ENCODE measurements around the gene PLXNA4. TPM values are rescaled to one million over a fixed set of nuclear protein-coding genes. Genes with fewer than 3 reads are reported as not detected.

The PLXNA4 gene
- total RNA-seq, 1 donor from 2014 or later = 2.1 TPM

DNA sequence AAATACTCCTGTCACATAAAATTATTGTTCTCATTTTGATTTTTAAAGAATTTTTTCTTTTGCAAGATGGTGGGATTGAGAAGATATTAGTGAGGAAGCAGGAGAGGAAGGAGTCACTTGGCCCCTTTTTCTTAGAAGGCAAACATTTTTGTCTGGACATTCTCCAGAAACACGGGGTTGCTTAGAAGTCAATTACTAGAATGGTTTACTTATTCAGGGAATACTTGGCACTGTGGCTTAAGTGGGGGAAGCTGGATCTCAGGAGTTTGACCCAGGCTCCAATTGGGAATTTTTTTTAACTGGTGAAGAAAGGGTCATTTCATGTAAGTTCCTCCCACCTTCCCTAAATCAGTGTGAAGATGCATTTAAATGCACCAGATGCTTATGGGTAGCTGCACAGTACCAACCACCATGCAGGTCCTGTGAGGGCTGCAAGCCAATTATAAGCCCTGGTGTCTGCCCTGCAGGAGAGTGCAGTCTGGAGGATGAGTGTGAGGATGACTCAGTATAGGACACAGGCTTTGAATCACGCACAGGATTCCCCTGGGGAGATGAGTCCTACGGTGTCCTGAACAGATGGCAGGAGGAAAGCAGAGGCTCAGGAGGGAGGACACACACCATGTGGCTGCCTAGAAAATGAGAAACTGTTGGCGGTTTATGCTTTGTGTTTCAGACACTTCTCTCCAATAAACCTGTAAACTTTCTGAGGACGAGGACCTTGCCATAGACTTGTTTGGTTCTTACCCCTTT lies 299.1 kb downstream of the PLXNA4 start:
- H3K4me3 ChIP-seq (ENCODE audit: low read length in 3 of 3) = no peak overlapping the region
- peaks cover 0 to 8% (median 0%) of the 10 kb centered on the region in 3 donors for H3K27me3 ChIP-seq (ENCODE audit: control insufficient read depth in 3 of 3, insufficient read depth in 3 of 3, low read length in 3 of 3)
- no peaks in the 10 kb centered on the region for H3K9me3 ChIP-seq (ENCODE audit: control insufficient read depth in 3 of 3, low read length in 3 of 3)
- H3K27ac ChIP-seq (ENCODE audit: low read depth, low read length) = no peak overlapping the region
- no peak overlapping the region for H3K9ac ChIP-seq (ENCODE audit: low read depth in 1 of 3, low read length in 3 of 3)
- H3K36me3 ChIP-seq (ENCODE audit: control insufficient read depth in 3 of 3, insufficient read depth in 3 of 3, low read length in 3 of 3) = no peaks in the 10 kb centered on the region
- H3K4me1 ChIP-seq (ENCODE audit: control insufficient read depth in 3 of 3, insufficient read depth in 3 of 3, low read length in 3 of 3) = no peaks in the 10 kb centered on the region

DNA sequence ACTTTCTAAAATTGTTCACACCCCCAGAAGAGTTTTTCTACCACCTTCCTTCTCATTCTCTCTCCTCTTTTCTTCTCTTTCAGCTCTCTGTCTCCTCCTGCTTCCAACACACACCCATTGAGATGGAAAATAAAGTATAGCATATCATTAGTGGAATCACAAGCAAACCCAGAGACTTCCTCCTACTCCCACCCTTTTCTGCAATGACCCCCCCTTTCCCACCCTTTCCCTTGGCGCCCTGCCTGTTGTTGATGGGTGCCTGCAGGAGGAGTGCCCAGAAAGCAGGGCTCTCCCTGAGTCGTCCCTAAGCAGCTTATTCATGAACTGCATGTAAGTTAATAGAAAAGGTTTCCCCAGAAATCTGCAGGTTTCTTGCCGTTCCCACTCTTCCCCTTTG lies 300.0 kb downstream of the PLXNA4 start:
- no peak overlapping the region for H3K4me3 ChIP-seq (ENCODE audit: low read length in 3 of 3)
- H3K9ac ChIP-seq (ENCODE audit: low read depth in 1 of 3, low read length in 3 of 3) = no peak overlapping the region
- no peak overlapping the region for H3K27ac ChIP-seq (ENCODE audit: low read depth, low read length)
- H3K36me3 ChIP-seq (ENCODE audit: control insufficient read depth in 3 of 3, insufficient read depth in 3 of 3, low read length in 3 of 3) = no peaks in the 10 kb centered on the region
- H3K4me1 ChIP-seq (ENCODE audit: control insufficient read depth in 3 of 3, insufficient read depth in 3 of 3, low read length in 3 of 3) = no peaks in the 10 kb centered on the region
- no peaks in the 10 kb centered on the region for H3K9me3 ChIP-seq (ENCODE audit: control insufficient read depth in 3 of 3, low read length in 3 of 3)
- H3K27me3 ChIP-seq (ENCODE audit: control insufficient read depth in 3 of 3, insufficient read depth in 3 of 3, low read length in 3 of 3) = peaks cover 0 to 8% (median 0%) of the 10 kb centered on the region in 3 donors

GRCh38 chr7:132275416-132276233 lies 300.6 kb downstream of the PLXNA4 start:
- Histone ChIP-seq H3K36me3 (ENCODE audit: control insufficient read depth in 3 of 3, insufficient read depth in 3 of 3, low read length in 3 of 3) (no peaks in the 10 kb centered on the region), H3K4me1 (ENCODE audit: control insufficient read depth in 3 of 3, insufficient read depth in 3 of 3, low read length in 3 of 3) (no peaks in the 10 kb centered on the region), H3K27ac (ENCODE audit: low read depth, low read length) (no peak overlapping the region), H3K4me3 (ENCODE audit: low read length in 3 of 3) (no peak overlapping the region), H3K9ac (ENCODE audit: low read depth in 1 of 3, low read length in 3 of 3) (no peak overlapping the region), H3K27me3 (ENCODE audit: control insufficient read depth in 3 of 3, insufficient read depth in 3 of 3, low read length in 3 of 3) (peaks cover 0 to 8% (median 0%) of the 10 kb centered on the region in 3 donors), H3K9me3 (ENCODE audit: control insufficient read depth in 3 of 3, low read length in 3 of 3) (no peaks in the 10 kb centered on the region)

- Histone ChIP-seq H3K36me3 (ENCODE audit: control insufficient read depth in 3 of 3, insufficient read depth in 3 of 3, low read length in 3 of 3) (no peaks in the 10 kb centered on the region), H3K4me1 (ENCODE audit: control insufficient read depth in 3 of 3, insufficient read depth in 3 of 3, low read length in 3 of 3) (no peaks in the 10 kb centered on the region), H3K9ac (ENCODE audit: low read depth in 1 of 3, low read length in 3 of 3) (no peak overlapping the region), H3K27ac (ENCODE audit: low read depth, low read length) (no peak overlapping the region), H3K4me3 (ENCODE audit: low read length in 3 of 3) (no peak overlapping the region), H3K27me3 (ENCODE audit: control insufficient read depth in 3 of 3, insufficient read depth in 3 of 3, low read length in 3 of 3) (peaks cover 0 to 2% (median 0%) of the 10 kb centered on the region in 3 donors), H3K9me3 (ENCODE audit: control insufficient read depth in 3 of 3, low read length in 3 of 3) (no peaks in the 10 kb centered on the region)
Measured at GRCh38 chr7:132272763-132273371, 303.4 kb downstream of the PLXNA4 start.

- H3K4me3 ChIP-seq (ENCODE audit: low read length in 3 of 3) = no peak overlapping the region
- H3K9me3 ChIP-seq (ENCODE audit: control insufficient read depth in 3 of 3, low read length in 3 of 3) = no peaks in the 10 kb centered on the region
- no peaks in the 10 kb centered on the region for H3K4me1 ChIP-seq (ENCODE audit: control insufficient read depth in 3 of 3, insufficient read depth in 3 of 3, low read length in 3 of 3)
- peaks cover 0 to 2% (median 0%) of the 10 kb centered on the region in 3 donors for H3K27me3 ChIP-seq (ENCODE audit: control insufficient read depth in 3 of 3, insufficient read depth in 3 of 3, low read length in 3 of 3)
- no peaks in the 10 kb centered on the region for H3K36me3 ChIP-seq (ENCODE audit: control insufficient read depth in 3 of 3, insufficient read depth in 3 of 3, low read length in 3 of 3)
- H3K27ac ChIP-seq (ENCODE audit: low read depth, low read length) = no peak overlapping the region
- no peak overlapping the region for H3K9ac ChIP-seq (ENCODE audit: low read depth in 1 of 3, low read length in 3 of 3)
Measured at GRCh38 chr7:132270517-132270916, 305.8 kb downstream of the PLXNA4 start.

GRCh38 chr7:132269718-132270117 lies 306.6 kb downstream of the PLXNA4 start:
- H3K27me3 ChIP-seq (ENCODE audit: control insufficient read depth in 3 of 3, insufficient read depth in 3 of 3, low read length in 3 of 3) = peaks cover 0 to 2% (median 0%) of the 10 kb centered on the region in 3 donors
- H3K9me3 ChIP-seq (ENCODE audit: control insufficient read depth in 3 of 3, low read length in 3 of 3) = no peaks in the 10 kb centered on the region
- no peaks in the 10 kb centered on the region for H3K4me1 ChIP-seq (ENCODE audit: control insufficient read depth in 3 of 3, insufficient read depth in 3 of 3, low read length in 3 of 3)
- no peaks in the 10 kb centered on the region for H3K36me3 ChIP-seq (ENCODE audit: control insufficient read depth in 3 of 3, insufficient read depth in 3 of 3, low read length in 3 of 3)
- no peak overlapping the region for H3K27ac ChIP-seq (ENCODE audit: low read depth, low read length)
- H3K4me3 ChIP-seq (ENCODE audit: low read length in 3 of 3) = no peak overlapping the region
- H3K9ac ChIP-seq (ENCODE audit: low read depth in 1 of 3, low read length in 3 of 3) = no peak overlapping the region

DNA sequence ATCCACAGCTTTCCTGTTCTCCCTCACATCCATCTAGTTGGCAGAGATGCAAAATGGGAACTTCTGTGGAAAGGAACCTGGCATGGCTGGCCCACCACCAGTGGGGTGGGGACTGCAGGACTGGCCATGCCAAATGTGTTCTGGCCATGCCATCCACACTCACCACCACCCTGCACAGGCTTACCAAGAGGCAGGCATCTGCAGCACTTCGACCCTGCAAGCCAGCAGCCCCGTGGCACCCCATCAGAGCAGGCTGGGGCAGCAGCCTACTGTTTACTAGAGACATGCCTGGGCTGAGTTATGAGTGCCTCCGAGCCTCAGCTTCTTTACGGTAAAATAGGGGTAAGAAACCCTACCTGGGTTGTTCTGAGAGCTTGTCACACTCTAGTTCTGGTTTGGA lies 313.1 kb downstream of the PLXNA4 start:
- no peak overlapping the region for H3K9ac ChIP-seq (ENCODE audit: low read depth in 1 of 3, low read length in 3 of 3)
- H3K27me3 ChIP-seq (ENCODE audit: control insufficient read depth in 3 of 3, insufficient read depth in 3 of 3, low read length in 3 of 3) = peaks cover 3 to 17% (median 3%) of the 10 kb centered on the region in 3 donors
- no peaks in the 10 kb centered on the region for H3K4me1 ChIP-seq (ENCODE audit: control insufficient read depth in 3 of 3, insufficient read depth in 3 of 3, low read length in 3 of 3)
- no peaks in the 10 kb centered on the region for H3K36me3 ChIP-seq (ENCODE audit: control insufficient read depth in 3 of 3, insufficient read depth in 3 of 3, low read length in 3 of 3)
- no peak overlapping the region for H3K27ac ChIP-seq (ENCODE audit: low read depth, low read length)
- no peaks in the 10 kb centered on the region for H3K9me3 ChIP-seq (ENCODE audit: control insufficient read depth in 3 of 3, low read length in 3 of 3)
- no peak overlapping the region for H3K4me3 ChIP-seq (ENCODE audit: low read length in 3 of 3)

- no peaks in the 10 kb centered on the region for H3K4me1 ChIP-seq (ENCODE audit: control insufficient read depth in 3 of 3, insufficient read depth in 3 of 3, low read length in 3 of 3)
- no peaks in the 10 kb centered on the region for H3K9me3 ChIP-seq (ENCODE audit: control insufficient read depth in 3 of 3, low read length in 3 of 3)
- peaks cover 3 to 17% (median 3%) of the 10 kb centered on the region in 3 donors for H3K27me3 ChIP-seq (ENCODE audit: control insufficient read depth in 3 of 3, insufficient read depth in 3 of 3, low read length in 3 of 3)
- no peak overlapping the region for H3K9ac ChIP-seq (ENCODE audit: low read depth in 1 of 3, low read length in 3 of 3)
- no peak overlapping the region for H3K4me3 ChIP-seq (ENCODE audit: low read length in 3 of 3)
- H3K36me3 ChIP-seq (ENCODE audit: control insufficient read depth in 3 of 3, insufficient read depth in 3 of 3, low read length in 3 of 3) = no peaks in the 10 kb centered on the region
- H3K27ac ChIP-seq (ENCODE audit: low read depth, low read length) = no peak overlapping the region
Measured at GRCh38 chr7:132262160-132262470, 314.2 kb downstream of the PLXNA4 start.

- Histone ChIP-seq H3K27me3 (ENCODE audit: control insufficient read depth in 3 of 3, insufficient read depth in 3 of 3, low read length in 3 of 3) (peaks cover 3 to 17% (median 3%) of the 10 kb centered on the region in 3 donors), H3K4me3 (ENCODE audit: low read length in 3 of 3) (no peak overlapping the region), H3K9ac (ENCODE audit: low read depth in 1 of 3, low read length in 3 of 3) (no peak overlapping the region), H3K27ac (ENCODE audit: low read depth, low read length) (no peak overlapping the region), H3K36me3 (ENCODE audit: control insufficient read depth in 3 of 3, insufficient read depth in 3 of 3, low read length in 3 of 3) (no peaks in the 10 kb centered on the region), H3K4me1 (ENCODE audit: control insufficient read depth in 3 of 3, insufficient read depth in 3 of 3, low read length in 3 of 3) (no peaks in the 10 kb centered on the region), H3K9me3 (ENCODE audit: control insufficient read depth in 3 of 3, low read length in 3 of 3) (no peaks in the 10 kb centered on the region)
Measured at GRCh38 chr7:132261327-132262159, 314.7 kb downstream of the PLXNA4 start.

Measured in skeletal muscle tissue (tissue), 4 donors.